GM12878 (cell line): ENCODE data around the gene TSPAN15. TPM values are rescaled to one million over a fixed set of nuclear protein-coding genes. Genes with fewer than 3 reads are reported as not detected.
A peak's percentile ranks its signal among the peaks of the same experiment; 100 is the strongest.

Experiments
- ATAC-seq: fragments of 200-7000 bp; cut with Tn5 transposase; 3 replicates; pipeline ENCODE4 v1.9.1; 2020; ENCODE audit warnings: mild to moderate bottlenecking, moderate library complexity
- BruUV-seq: library from RNA; stranded (reverse); fragments of 400-500 nt; replicated peaks from 2 replicates; lab custom pipeline; 2021; lab: Mats Ljungman, UMichigan
- CTCF ChIA-PET: fragments of 300-600 bp; sonication (Branson Sonifier 250); formaldehyde crosslinking; extraction: SDS; loops from one replicate; lab custom pipeline; 2021; ENCODE audit warnings: inconsistent platforms; lab: Yijun Ruan, JAX
- POLR2A ChIA-PET: fragments of 350-600 bp; formaldehyde crosslinking; extraction: SDS; loops from one replicate; lab custom pipeline; 2021; ENCODE audit warnings: inconsistent platforms; lab: Charles Lee
- RAD21 ChIA-PET: fragments of 300-600 bp; sonication (Branson Sonifier 250); formaldehyde crosslinking; loops from one replicate; lab custom pipeline; 2023; ENCODE audit warnings: antibody characterized with exemption; ENCODE audit not compliant: unreplicated experiment; lab: Charles Lee
- SMC1A ChIA-PET: fragments of 300-600 bp; sonication (Branson Sonifier 250); formaldehyde crosslinking; loops from one replicate; lab custom pipeline; 2023; ENCODE audit not compliant: unreplicated experiment, uncharacterized antibody; lab: Charles Lee
- DNase-seq: peaks from one replicate; pipeline ENCODE4 v3.0.0-alpha.2; 2011; ENCODE audit warnings: low read depth, low spot score
- FAIRE-seq: peaks from 3 replicates; lab custom pipeline; 2011; peaks lifted over from hg19 to GRCh38; lab: Jason Lieb, UNC
- H2AFZ ChIP-seq: 2 replicates; pipeline ENCODE4 v1.6.0; 2011; ENCODE audit warnings: low read depth, low read length, control low read depth; ENCODE audit not compliant: control insufficient read depth
- H3K27ac ChIP-seq: 2 replicates; pipeline ENCODE4 v1.5.1; 2011; ENCODE audit warnings: control low read depth; ENCODE audit not compliant: control insufficient read depth, insufficient read depth
- H3K27me3 ChIP-seq, 2 experiments: replicated peaks in 1 of 2; 2 replicates each; pipeline versions ENCODE4 v1.6.0 to v1.6.1; 2011; ENCODE audit warnings: low read length in 1 of 2; ENCODE audit not compliant: control insufficient read depth in 2 of 2, insufficient read depth in 2 of 2
- H3K36me3 ChIP-seq, 2 experiments: 2 replicates each; pipeline ENCODE4 v1.5.1; 2011; ENCODE audit warnings: low read length in 1 of 2; ENCODE audit not compliant: control insufficient read depth in 2 of 2, insufficient read depth in 2 of 2
- H3K4me1 ChIP-seq: 2 replicates; pipeline ENCODE4 v1.6.1; 2011; ENCODE audit warnings: mild to moderate bottlenecking, low read length, moderate library complexity, mixed read lengths; ENCODE audit not compliant: control insufficient read depth, insufficient read depth
- H3K4me2 ChIP-seq: 2 replicates; pipeline ENCODE4 v1.6.0; 2011; ENCODE audit warnings: control low read depth; ENCODE audit not compliant: control insufficient read depth, insufficient read depth
- H3K4me3 ChIP-seq: fragments of 200-600 bp; sonication (generic); 2 replicates; pipeline ENCODE4 v1.5.1; 2016
- H3K79me2 ChIP-seq: 2 replicates; pipeline ENCODE4 v1.6.0; 2011; ENCODE audit warnings: low read length; ENCODE audit not compliant: control insufficient read depth, insufficient read depth
- H3K9ac ChIP-seq: 2 replicates; pipeline ENCODE4 v1.8.0; 2011; ENCODE audit warnings: low read length, control low read depth, mixed read lengths; ENCODE audit not compliant: control insufficient read depth, insufficient read depth
- H3K9me3 ChIP-seq: replicated peaks from 3 replicates; pipeline ENCODE4 v1.5.1; 2011; ENCODE audit warnings: mild to moderate bottlenecking, low read length; ENCODE audit not compliant: control insufficient read depth, insufficient read depth
- H4K20me1 ChIP-seq: 2 replicates; pipeline ENCODE4 v1.6.0; 2011; ENCODE audit not compliant: control insufficient read depth, insufficient read depth
- EZH2 ChIP-seq: IDR thresholded peaks from 2 replicates; pipeline ENCODE4 v1.6.1; 2012; ENCODE audit warnings: low read depth, mild to moderate bottlenecking, control low read depth, inconsistent platforms, low read length, borderline replicate concordance; ENCODE audit not compliant: control insufficient read depth
- FOS ChIP-seq: IDR thresholded peaks from 3 replicates; pipeline ENCODE4 v1.6.1; 2011; ENCODE audit warnings: borderline replicate concordance; ENCODE audit not compliant: insufficient read length; ENCODE audit errors: extremely low read depth
- IKZF1 ChIP-seq: fragments of 450-650 bp; conservative IDR thresholded peaks from 2 replicates; pipeline ENCODE4 v1.6.1; 2017; ENCODE audit warnings: antibody characterized with exemption, mild to moderate bottlenecking
- JUNB ChIP-seq: IDR thresholded peaks from 2 replicates; pipeline ENCODE4 v1.6.1; 2016; ENCODE audit warnings: antibody characterized with exemption, mild to moderate bottlenecking
- KAT2A ChIP-seq: conservative IDR thresholded peaks from 2 replicates; pipeline ENCODE4 v1.6.1; 2011; ENCODE audit warnings: low read depth, low read length; ENCODE audit not compliant: control insufficient read depth
- SMC3 ChIP-seq: IDR thresholded peaks from 2 replicates; pipeline ENCODE4 v1.6.1; 2011; ENCODE audit warnings: low read length, improper control_type of control experiment, borderline replicate concordance
- SP1 ChIP-seq: IDR thresholded peaks from one replicate; pipeline ENCODE4 v1.6.1; 2011; ENCODE audit warnings: low read depth, low read length
- SREBF2 ChIP-seq: IDR thresholded peaks from 2 replicates; pipeline ENCODE4 v1.6.1; 2012; ENCODE audit warnings: mild to moderate bottlenecking, low read length
- SUZ12 ChIP-seq: fragments of 200-600 bp; sonication (generic); IDR thresholded peaks from one replicate; pipeline ENCODE4 v1.6.1; 2018; ENCODE audit warnings: antibody characterized with exemption, mild to moderate bottlenecking; ENCODE audit not compliant: unreplicated experiment
- WGBS: methylation state at CpG from one replicate; pipeline ENCODE4 v1.1.6; 2016; ENCODE audit warnings: low lambda C conversion rate; ENCODE audit not compliant: insufficient replicate concordance, insufficient coverage; ENCODE audit errors: missing lambda C conversion rate; 5-methylcytosine and 5-hydroxymethylcytosine counted together
- in situ Hi-C: fragments of 300-500 bp; cut with MboI; formaldehyde crosslinking; loops from 9 replicates; pipeline ENCODE4 v1.14.3; 2018; ENCODE audit warnings: mixed read lengths
- intact Hi-C: fragments of 100-400 bp; cut with micrococcal nuclease; formaldehyde crosslinking; loops from one replicate; pipeline ENCODE4 v1.14.2; 2022; ENCODE audit not compliant: unreplicated experiment
- polyA plus RNA-seq, 11 experiments: library from polyadenylated mRNA; depleted of rRNA in 4 of 11; unstranded in 6 of 11; stranded (reverse) in 5 of 11; fragments of >200 nt; fragmentation: Nextera tagmentation in 4 of 11; fragmentation: Illumina TruSeq in 1 of 11; extraction: Ambion mirVana in 4 of 11; extraction: Trizol in 1 of 11; gene quantifications; 1 replicate in 1 of 11; 2 replicates in 10 of 11; pipeline versions ENCODE4 v1.2.1 to v1.2.3, GENCODE V29; 2011 to 2016; ENCODE audit warnings: inconsistent platforms in 2 of 11, missing spikeins in 2 of 11, low read depth in 1 of 11
- total RNA-seq, 4 experiments: library from RNA; depleted of rRNA in 3 of 4; stranded (reverse); fragments of >200 nt in 3 of 4; fragmentation: Illumina TruSeq in 1 of 4; extraction: Trizol in 1 of 4; gene quantifications; 2 replicates each; pipeline versions ENCODE4 v1.2.1 to v1.2.3, GENCODE V29; 2013 to 2021
- TF ChIP-seq, protein P1 (sequence below): IDR thresholded peaks from 2 replicates; pipeline ENCODE4 v1.6.1; 2011; ENCODE audit warnings: low read depth, mild to moderate bottlenecking, low read length, moderate library complexity, borderline replicate concordance; ENCODE audit errors: extremely low read depth

Gene TSPAN15
- total and polyA plus RNA-seq, 10 of the 15 experiments (the other 5 are each of a cell fraction or from before 2014, with no cell fraction given), result 1.3 to 8.5 (median 2.4) TPM; not detected in 2

DNA sequence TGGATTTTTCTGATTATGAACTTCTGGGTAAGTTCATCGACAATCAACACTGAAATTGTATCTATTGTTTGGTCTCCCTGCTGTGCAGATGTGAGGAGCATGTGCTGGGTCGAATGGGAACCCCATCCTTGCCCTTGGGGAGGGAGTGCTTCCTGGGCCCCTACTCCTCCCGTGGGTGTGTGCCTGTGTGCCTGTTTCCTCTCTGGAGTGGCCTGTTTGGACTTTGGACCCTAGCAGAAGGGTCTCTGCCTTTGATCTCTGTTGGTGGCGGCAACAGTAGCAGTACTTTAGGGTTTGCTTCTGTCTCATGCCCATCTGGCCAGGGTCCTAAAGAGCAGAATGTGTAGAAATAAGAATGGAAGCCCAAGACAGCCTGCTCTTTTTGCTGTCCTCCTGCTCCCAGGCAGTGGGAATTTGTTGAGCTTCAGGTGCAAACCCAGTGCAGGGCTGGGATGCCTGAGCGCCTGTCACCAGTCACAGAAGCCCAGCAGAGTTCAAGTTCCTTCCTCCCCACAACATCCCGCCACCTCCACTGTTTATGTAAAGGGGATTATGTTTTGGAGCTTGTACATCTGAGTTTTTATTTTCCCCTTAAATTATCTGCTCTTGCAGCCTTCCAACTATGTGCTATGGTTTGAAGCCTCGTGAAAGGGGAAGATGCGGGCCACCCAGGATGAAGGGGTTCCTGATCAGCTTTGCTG lies 33.1 kb upstream of the TSPAN15 start:
- Histone ChIP-seq H3K27me3 (no peaks in the 10 kb centered on the region; a peak in 2 of 4 replicates), H3K4me2 (no peak overlapping the region), H3K36me3 (no peaks in the 10 kb centered on the region), H3K4me3 (no peak overlapping the region), H3K79me2 (no peaks in the 10 kb centered on the region), H2AFZ (no peak overlapping the region), H3K9ac (no peak overlapping the region), H4K20me1 (no peaks in the 10 kb centered on the region), H3K9me3 (no peaks in the 10 kb centered on the region), H3K4me1 (peaks cover under 1% of the 10 kb centered on the region; the same call in 1 of the 2 replicates), H3K27ac (no peak overlapping the region)
- no TSS peak for BruUV-seq
- intact Hi-C loops (no loop called here), in situ Hi-C loops (loop anchor here (10.0 kb wide), 1 partner anchor 217 kb away; the partner anchor contains the start of gene FAM241B)
- ChIA-PET POLR2A (interaction anchor here (0.5 kb wide), 1 partner anchor 139 kb away, joined by 3 read pairs; no protein-coding TSS in a partner anchor), CTCF (interaction anchor here (1.1 to 3.6 kb wide), 4 partner anchors 11 to 176 kb away, joined by 3 to 18 read pairs (median 8); no protein-coding TSS in a partner anchor), RAD21 (interaction anchor here (0.6 to 1.2 kb wide), 3 partner anchors 9 to 28 kb away, joined by 3 read pairs; no protein-coding TSS in a partner anchor), SMC1A (interaction anchor here (1.0 kb wide), 1 partner anchor 10 kb away, joined by 4 read pairs; no protein-coding TSS in a partner anchor)
- WGBS, result 17% methylated on average over 8 of the region's 8 CpGs
- ATAC-seq, result no peak
- TF ChIP-seq SMC3 (no peak), KAT2A (no peak), IKZF1 (0 out of 2 replicates have a peak, but pooled peaks have one; percentile 16)
- no peak for FAIRE-seq
- no peak for DNase-seq

DNA sequence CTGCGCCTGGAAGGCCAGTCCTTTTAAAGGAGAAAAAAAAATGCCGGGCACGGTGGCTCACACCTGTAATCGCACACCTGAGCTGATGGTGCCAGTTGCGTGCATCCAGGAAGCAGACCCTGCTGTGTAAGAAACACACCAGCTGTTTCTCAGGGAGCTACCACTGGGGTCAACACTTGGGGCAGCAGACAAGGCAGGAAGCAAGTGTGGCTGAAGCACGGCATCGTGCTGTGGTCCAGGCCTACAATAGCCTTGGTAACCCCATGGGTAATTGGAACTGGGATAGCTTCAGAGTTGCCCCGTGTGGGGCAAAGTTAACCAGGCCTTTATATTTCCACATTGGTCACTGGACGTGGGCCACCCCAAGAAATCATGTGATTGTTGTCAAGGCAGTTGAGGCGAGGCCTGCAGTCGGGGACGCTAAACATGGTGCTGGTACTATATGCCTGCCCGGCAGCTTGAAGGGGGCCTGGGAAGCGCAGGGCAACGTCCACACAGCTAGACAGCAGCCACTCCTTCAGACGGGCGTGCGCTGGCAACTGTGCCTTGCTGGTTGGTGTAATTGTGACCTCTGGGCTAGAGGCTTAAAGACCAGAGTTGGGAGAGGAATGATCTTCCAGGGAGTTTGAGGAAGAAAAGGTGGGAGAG lies 32.0 kb upstream of the TSPAN15 start:
- in situ Hi-C loops, result loop anchor here (10.0 kb wide), 1 partner anchor 216 kb away; the partner anchor contains the start of gene FAM241B
- no peak for DNase-seq
- Histone ChIP-seq H3K4me1 (no peaks in the 10 kb centered on the region), H3K27me3 (no peaks in the 10 kb centered on the region; a peak in 2 of 4 replicates), H3K4me3 (no peak overlapping the region), H3K4me2 (no peak overlapping the region), H2AFZ (no peak overlapping the region), H3K36me3 (no peaks in the 10 kb centered on the region), H3K9me3 (no peaks in the 10 kb centered on the region), H3K27ac (no peak overlapping the region), H4K20me1 (no peaks in the 10 kb centered on the region), H3K9ac (no peak overlapping the region), H3K79me2 (no peaks in the 10 kb centered on the region)
- BruUV-seq, result no TSS peak
- SMC1A ChIA-PET, result interaction anchor here (1.0 kb wide), 1 partner anchor 11 kb away, joined by 4 read pairs; no protein-coding TSS in a partner anchor
- RAD21 ChIA-PET, result no interaction called here
- POLR2A ChIA-PET, result interaction anchor here (0.5 kb wide), 1 partner anchor 138 kb away, joined by 3 read pairs; no protein-coding TSS in a partner anchor
- 59% methylated on average over 18 of the region's 18 CpGs for WGBS
- intact Hi-C loops, result no loop called here
- no peak for ATAC-seq
- CTCF ChIA-PET, result interaction anchor here (0.6 to 3.6 kb wide), 4 partner anchors 12 to 218 kb away, joined by 3 to 18 read pairs (median 8); no protein-coding TSS in a partner anchor
- no peak for TF ChIP-seq JUNB
- TF ChIP-seq SUZ12, result no peak
- no peak for TF ChIP-seq SREBF2
- no peak for TF ChIP-seq FOS
- TF ChIP-seq SP1, result no peak
- TF ChIP-seq, protein P1, sequence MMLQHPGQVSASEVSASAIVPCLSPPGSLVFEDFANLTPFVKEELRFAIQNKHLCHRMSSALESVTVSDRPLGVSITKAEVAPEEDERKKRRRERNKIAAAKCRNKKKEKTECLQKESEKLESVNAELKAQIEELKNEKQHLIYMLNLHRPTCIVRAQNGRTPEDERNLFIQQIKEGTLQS, result no peak
- TF ChIP-seq EZH2, result no peak
- no peak for FAIRE-seq
